SK-MEL-5 (cell line): ENCODE results near the gene IRS1. TPM values are rescaled to one million over a fixed set of nuclear protein-coding genes. Genes with fewer than 3 reads are reported as not detected.

Experiments used
- DNase-seq: peaks from one replicate; pipeline ENCODE4 v3.0.0-alpha.2; 2016; ENCODE audit warnings: low read depth, low spot score
- in situ Hi-C: cut with HindIII; loops from 2 replicates; pipeline ENCODE4 v1.10.0; 2016; ENCODE audit warnings: low sequenced_read_pairs, high pct_unique_total_duplicates, low pct_unique_long_range_greater_than_20kb
- total RNA-seq: library from RNA; depleted of rRNA; stranded (reverse); fragments of >200 nt; shearing (Covaris generic); gene quantifications from 2 replicates; pipeline ENCODE4 v1.2.3, GENCODE V29; 2014

Gene IRS1
- total RNA-seq, 1 experiment from 2014 or later, result 4.2 TPM

GRCh38 chr2:226716126-226716525 lies 83.5 kb downstream of the IRS1 start:
- no peak for DNase-seq
- in situ Hi-C loops, result no loop called here

- DNase-seq, result no peak
These were observed 84.2 kb downstream of the IRS1 start for GRCh38 chr2:226715347-226715990.

GRCh38 chr2:226712941-226713340 lies 86.7 kb downstream of the IRS1 start:
- in situ Hi-C loops, result no loop called here
- DNase-seq, result no peak

More at GRCh38 chr2:226715347-226715990, 84.2 kb downstream of the IRS1 start:
- in situ Hi-C loops, result no loop called here

- DNase-seq, result no peak
- in situ Hi-C loops, result no loop called here
These were observed 87.9 kb downstream of the IRS1 start for GRCh38 chr2:226711606-226712296.

GRCh38 chr2:226707499-226707898 lies 92.1 kb downstream of the IRS1 start:
- in situ Hi-C loops, result no loop called here
- DNase-seq, result no peak

- no peak for DNase-seq
- in situ Hi-C loops, result no loop called here
These were observed 93.7 kb downstream of the IRS1 start for GRCh38 chr2:226705965-226706364.

- in situ Hi-C loops, result no loop called here
- no peak for DNase-seq
These were observed 94.3 kb downstream of the IRS1 start for GRCh38 chr2:226705133-226705886.

- DNase-seq, result no peak
- in situ Hi-C loops, result no loop called here
These were observed 96.1 kb downstream of the IRS1 start for GRCh38 chr2:226703514-226703913.

- no peak for DNase-seq
- in situ Hi-C loops, result no loop called here
These were observed 97.2 kb downstream of the IRS1 start for GRCh38 chr2:226702376-226702775.

- DNase-seq, result no peak
These were observed 98.6 kb downstream of the IRS1 start for GRCh38 chr2:226701052-226701451.

GRCh38 chr2:226699321-226699720 lies 100.3 kb downstream of the IRS1 start:
- no peak for DNase-seq
- in situ Hi-C loops, result no loop called here

More at GRCh38 chr2:226701052-226701451, 98.6 kb downstream of the IRS1 start:
- in situ Hi-C loops, result no loop called here

- in situ Hi-C loops, result no loop called here
- DNase-seq, result no peak
These were observed 100.9 kb downstream of the IRS1 start for GRCh38 chr2:226698671-226699070.

GRCh38 chr2:226694586-226695284 lies 104.9 kb downstream of the IRS1 start:
- no peak for DNase-seq
- in situ Hi-C loops, result no loop called here

GRCh38 chr2:226694149-226694548 lies 105.5 kb downstream of the IRS1 start:
- in situ Hi-C loops, result no loop called here
- DNase-seq, result no peak

- in situ Hi-C loops, result no loop called here
These were observed 106.1 kb downstream of the IRS1 start for GRCh38 chr2:226693521-226693920.

GRCh38 chr2:226692521-226693126 lies 107.0 kb downstream of the IRS1 start:
- no peak for DNase-seq
- in situ Hi-C loops, result no loop called here

More at GRCh38 chr2:226693521-226693920, 106.1 kb downstream of the IRS1 start:
- no peak for DNase-seq

GRCh38 chr2:226691255-226691654 lies 108.4 kb downstream of the IRS1 start:
- DNase-seq, result no peak
- in situ Hi-C loops, result no loop called here
